C4-2B (cell line): ENCODE data around the gene GDF7.

Experiments used
- H3K27ac ChIP-seq: fragments of 450-650 bp; 2 replicates; pipeline ENCODE4 v1.5.1; 2017
- CTCF ChIP-seq: fragments of 450-650 bp; conservative IDR thresholded peaks from 2 replicates; pipeline ENCODE4 v1.5.1; 2017; ENCODE audit warnings: mild to moderate bottlenecking
- ZFX ChIP-seq: fragments of 450-650 bp; IDR thresholded peaks from 2 replicates; pipeline ENCODE4 v1.6.1; 2017

Gene GDF7

DNA sequence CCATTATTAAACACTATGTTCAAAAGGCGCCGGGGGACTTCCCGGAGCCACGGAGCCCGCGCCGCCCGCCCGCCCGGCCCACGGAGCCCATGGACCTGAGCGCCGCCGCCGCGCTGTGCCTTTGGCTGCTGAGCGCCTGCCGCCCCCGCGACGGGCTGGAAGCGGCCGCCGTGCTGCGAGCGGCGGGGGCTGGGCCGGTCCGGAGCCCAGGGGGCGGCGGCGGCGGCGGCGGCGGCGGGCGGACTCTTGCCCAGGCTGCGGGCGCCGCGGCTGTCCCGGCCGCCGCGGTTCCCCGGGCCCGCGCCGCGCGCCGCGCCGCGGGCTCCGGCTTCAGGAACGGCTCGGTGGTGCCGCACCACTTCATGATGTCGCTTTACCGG lies 197 bp downstream of the GDF7 start:
- TF ChIP-seq CTCF: no peak; the same call in 1 of the 2 replicates
- H3K27ac ChIP-seq: no peak overlapping the region

DNA sequence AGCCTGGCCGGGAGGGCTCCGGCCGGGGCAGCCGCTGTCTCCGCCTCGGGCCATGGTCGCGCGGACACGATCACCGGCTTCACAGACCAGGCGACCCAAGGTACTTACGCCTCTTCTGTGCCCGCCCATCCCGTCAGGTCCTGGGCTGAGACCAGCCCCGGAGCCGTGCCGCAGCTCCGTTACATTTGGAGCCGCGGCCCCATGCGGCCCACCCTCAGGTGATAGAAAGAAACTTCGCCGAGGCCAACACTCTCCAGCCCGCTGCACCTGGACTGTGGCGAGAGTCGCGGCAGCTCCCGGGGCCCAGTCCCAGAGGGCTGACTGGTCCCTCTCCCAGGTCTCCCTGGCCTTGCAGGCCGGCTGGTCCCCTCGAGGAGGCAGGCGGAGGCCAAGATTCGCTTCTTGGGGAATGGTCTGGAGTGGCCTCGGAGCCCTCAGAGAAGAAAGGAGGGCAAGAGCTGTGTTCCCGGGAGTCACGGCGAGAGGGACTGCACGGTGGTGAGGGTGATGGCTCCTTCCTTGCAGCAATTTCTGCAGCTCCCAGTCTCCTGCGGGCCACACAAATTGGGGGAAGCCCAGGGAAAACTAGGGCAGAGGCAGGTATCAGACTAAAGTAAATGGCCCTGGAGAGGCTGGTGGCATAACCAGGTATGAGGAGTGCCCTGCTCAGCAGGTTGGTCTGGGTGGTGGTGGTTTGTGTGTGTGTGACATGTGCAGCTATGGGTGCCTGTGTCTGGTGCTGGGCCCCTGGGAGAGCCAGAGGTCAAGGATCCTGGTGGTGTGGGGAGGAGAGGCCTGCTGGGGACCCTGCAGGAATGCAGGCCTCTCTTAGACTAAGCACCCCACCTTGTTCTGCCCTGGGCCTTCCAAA lies 822 bp downstream of the GDF7 start:
- no peak overlapping the region for H3K27ac ChIP-seq
- TF ChIP-seq ZFX (no peak), CTCF (no peak)

DNA sequence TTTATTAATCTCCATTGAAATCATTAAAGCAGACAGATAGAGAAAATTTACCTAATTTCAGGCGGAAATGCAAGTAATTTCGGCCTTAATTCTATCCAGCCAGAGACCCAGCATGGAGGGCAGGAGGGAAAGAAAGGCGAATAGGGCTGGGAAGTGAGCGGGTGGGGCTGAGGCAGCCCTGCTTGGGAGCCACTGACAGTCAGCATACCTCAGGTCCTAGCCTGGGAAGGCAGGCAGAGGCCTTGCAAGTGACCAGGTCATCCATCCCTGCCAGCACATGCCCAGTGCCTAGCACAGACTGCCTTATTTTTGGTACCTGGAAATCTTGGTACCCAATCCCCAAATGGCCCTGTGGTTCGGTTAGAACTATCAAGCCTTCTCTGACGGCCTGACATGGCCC lies 1.5 kb downstream of the GDF7 start:
- H3K27ac ChIP-seq: no peak overlapping the region

GRCh38 chr2:20668871-20669475 lies 2.0 kb downstream of the GDF7 start:
- H3K27ac ChIP-seq: no peak overlapping the region
- TF ChIP-seq ZFX (no peak), CTCF (no peak)

More for the DNA sequence above, 1.5 kb downstream of the GDF7 start:
- TF ChIP-seq CTCF: no peak
- TF ChIP-seq ZFX: no peak

- TF ChIP-seq CTCF (no peak), ZFX (no peak)
- H3K27ac ChIP-seq: no peak overlapping the region
Observed at GRCh38 chr2:20669562-20670314, 2.8 kb downstream of the GDF7 start.

DNA sequence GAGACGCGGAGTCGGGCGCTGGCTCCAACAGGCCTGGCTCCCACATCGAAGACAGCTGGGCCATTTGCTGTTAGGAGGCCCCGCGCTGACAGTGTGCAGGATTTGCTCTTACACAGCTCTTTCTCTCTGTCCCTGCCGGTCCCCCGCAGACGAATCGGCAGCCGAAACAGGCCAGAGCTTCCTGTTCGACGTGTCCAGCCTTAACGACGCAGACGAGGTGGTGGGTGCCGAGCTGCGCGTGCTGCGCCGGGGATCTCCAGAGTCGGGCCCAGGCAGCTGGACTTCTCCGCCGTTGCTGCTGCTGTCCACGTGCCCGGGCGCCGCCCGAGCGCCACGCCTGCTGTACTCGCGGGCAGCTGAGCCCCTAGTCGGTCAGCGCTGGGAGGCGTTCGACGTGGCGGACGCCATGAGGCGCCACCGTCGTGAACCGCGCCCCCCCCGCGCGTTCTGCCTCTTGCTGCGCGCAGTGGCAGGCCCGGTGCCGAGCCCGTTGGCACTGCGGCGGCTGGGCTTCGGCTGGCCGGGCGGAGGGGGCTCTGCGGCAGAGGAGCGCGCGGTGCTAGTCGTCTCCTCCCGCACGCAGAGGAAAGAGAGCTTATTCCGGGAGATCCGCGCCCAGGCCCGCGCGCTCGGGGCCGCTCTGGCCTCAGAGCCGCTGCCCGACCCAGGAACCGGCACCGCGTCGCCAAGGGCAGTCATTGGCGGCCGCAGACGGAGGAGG lies 3.5 kb downstream of the GDF7 start:
- H3K27ac ChIP-seq: no peak overlapping the region
- TF ChIP-seq CTCF: no peak
